ENCODE results near the gene BSG. TPM values are rescaled to one million over a fixed set of nuclear protein-coding genes. Genes with fewer than 3 reads are reported as not detected.

The BSG gene
- total RNA-seq, 4 donors from 2014 or later: 304 to 416 (median 362) TPM

DNA sequence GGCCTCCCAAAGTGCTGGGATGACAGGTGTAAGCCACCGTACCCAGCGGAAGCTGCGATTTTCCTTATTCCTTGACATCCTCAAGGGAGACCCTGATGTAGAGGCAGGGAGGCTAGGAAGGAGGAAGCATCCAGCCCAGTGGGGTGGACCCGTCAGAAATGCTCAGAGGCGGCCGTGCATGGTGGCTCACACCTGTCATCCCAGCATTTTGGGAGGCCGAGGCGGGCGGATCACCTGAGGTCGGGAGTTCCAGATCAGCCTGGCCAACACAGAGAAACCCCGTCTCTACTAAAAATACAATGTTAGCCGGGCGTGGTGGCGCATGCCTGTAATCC is 17.0 kb upstream of the BSG start:
- no peaks in the 10 kb centered on the region for H3K36me3 ChIP-seq
- no peak overlapping the region for H3K27ac ChIP-seq (replicated peaks in 1 of 4)
- H3K4me3 ChIP-seq: no peak overlapping the region
- peaks cover 0 to 14% (median 0%) of the 10 kb centered on the region in 4 donors for H3K27me3 ChIP-seq
- peaks cover 14 to 22% (median 16%) of the 10 kb centered on the region in 4 donors for H3K4me1 ChIP-seq
- no peaks in the 10 kb centered on the region for H3K9me3 ChIP-seq
- DNase-seq (ENCODE audit: extremely low spot score): no peak
- 94% methylated on average over 14 of the region's 14 CpGs for WGBS
- intact Hi-C loops (cut with DNase I): no loop called here
- TF ChIP-seq POLR2A (IDR thresholded peaks at IDR 0.05; ENCODE audit: low read depth) (no peak), EP300 (IDR thresholded peaks at IDR 0.05) (no peak)

DNA sequence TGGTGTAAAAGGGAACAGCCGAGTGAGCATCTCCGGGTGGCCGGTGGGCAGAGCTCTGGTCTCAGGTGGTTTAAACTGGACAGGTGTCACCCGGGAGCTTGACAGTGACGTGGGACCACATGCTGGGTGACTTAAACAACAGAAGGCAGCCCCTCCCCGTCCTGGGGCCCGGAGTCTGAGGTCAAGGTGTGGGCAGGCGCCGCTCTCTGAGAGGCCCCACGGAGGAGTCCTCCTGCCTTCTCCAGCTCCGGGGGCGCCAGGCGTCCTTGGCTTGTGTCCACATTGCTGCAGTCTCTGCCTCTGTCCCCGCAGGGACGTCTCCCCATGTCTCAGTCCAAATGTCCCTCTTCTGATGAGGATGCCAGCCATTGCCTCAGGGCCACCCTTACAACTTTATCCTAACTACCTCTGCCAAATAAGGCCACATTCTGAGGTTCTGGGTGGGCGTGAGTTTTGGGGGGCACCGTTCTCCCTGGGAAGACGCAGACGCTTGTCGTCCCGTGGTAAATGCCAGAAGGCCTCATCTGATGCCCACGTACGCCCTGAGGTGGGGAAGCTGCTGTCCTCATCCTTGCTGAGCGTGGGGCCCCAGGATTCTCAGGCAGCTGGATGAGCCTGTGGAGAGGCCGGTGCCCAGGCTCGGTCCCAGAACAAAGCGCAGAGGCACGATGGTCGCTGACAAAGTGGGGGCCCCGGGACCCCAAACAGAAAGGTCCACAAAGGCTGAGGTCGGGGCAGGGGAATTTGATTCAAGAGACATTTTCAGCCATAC is 15.6 kb upstream of the BSG start:
- Histone ChIP-seq H3K4me3 (no peak overlapping the region), H3K4me1 (peaks cover 9 to 22% (median 11%) of the 10 kb centered on the region in 4 donors), H3K9me3 (no peaks in the 10 kb centered on the region), H3K27ac (replicated peaks in 1 of 4) (no peak overlapping the region), H3K27me3 (peaks cover 0 to 5% (median 0%) of the 10 kb centered on the region in 4 donors), H3K36me3 (no peaks in the 10 kb centered on the region)
- intact Hi-C loops (cut with DNase I): no loop called here
- 87% methylated on average over 31 of the region's 31 CpGs for WGBS
- no peak for TF ChIP-seq EP300 (IDR thresholded peaks at IDR 0.05)
- TF ChIP-seq, protein P1, sequence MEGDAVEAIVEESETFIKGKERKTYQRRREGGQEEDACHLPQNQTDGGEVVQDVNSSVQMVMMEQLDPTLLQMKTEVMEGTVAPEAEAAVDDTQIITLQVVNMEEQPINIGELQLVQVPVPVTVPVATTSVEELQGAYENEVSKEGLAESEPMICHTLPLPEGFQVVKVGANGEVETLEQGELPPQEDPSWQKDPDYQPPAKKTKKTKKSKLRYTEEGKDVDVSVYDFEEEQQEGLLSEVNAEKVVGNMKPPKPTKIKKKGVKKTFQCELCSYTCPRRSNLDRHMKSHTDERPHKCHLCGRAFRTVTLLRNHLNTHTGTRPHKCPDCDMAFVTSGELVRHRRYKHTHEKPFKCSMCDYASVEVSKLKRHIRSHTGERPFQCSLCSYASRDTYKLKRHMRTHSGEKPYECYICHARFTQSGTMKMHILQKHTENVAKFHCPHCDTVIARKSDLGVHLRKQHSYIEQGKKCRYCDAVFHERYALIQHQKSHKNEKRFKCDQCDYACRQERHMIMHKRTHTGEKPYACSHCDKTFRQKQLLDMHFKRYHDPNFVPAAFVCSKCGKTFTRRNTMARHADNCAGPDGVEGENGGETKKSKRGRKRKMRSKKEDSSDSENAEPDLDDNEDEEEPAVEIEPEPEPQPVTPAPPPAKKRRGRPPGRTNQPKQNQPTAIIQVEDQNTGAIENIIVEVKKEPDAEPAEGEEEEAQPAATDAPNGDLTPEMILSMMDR (IDR thresholded peaks at IDR 0.05): no peak
- no peak for TF ChIP-seq POLR2A (IDR thresholded peaks at IDR 0.05; ENCODE audit: low read depth)
- TF ChIP-seq POLR2AphosphoS5 (IDR thresholded peaks at IDR 0.05): no peak
- no peak for DNase-seq (ENCODE audit: extremely low spot score)

DNA sequence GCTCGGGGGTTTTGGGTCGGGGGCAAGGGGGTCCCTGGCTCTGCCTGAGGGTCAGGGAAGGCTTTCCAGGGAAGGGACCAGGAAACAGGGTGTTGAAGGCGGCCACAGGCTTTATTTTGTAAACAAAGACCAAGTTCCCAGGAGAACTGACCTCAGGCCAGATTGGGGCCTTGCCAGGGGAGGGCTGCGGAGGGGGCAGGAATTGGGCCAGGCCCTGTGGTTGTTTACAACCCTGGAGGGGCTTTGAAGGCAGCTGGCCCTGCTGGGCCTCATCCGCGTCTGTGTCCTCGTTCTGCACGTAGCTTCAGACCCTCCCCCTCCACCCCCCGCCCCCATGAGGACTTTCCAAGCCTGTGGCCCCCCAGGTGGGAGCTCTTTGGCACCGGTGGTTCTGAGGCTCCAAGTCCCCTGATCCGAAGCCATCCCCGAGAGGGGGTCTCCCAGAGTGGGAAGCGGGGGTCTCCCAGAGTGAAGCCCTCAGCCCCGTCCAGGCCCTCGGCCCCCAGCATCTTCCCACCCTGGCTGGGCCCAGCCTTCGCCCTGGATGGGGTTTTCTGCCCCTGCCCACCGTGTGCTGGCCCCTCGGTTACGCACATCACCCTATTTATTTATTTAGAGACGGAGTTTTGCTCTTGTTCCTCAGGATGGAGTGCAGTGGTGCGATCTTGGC is 13.5 kb upstream of the BSG start:
- H3K4me1 ChIP-seq: peaks cover 9 to 22% (median 11%) of the 10 kb centered on the region in 4 donors

DNA sequence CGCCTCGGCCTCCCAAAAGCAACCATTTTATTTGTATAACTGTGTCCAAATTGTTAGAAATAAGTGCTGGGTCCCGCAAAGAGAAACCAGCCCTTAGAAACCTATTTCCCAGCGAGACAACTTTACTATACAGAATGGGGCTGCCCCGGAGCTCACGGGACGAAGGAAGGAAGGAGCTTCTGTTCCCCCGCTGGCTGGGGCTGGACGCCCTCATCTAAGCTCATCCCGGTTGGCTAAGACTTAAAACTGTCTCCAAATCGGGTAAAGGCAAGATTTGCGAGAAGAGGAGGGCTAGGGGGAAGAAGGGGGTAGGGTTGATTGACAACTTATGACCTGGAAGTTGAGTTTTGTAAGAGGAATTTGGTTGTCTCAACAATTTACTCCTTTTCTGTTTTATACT is 12.3 kb upstream of the BSG start:
- 82% methylated on average over 12 of the region's 12 CpGs for WGBS

More for the DNA sequence above, 13.5 kb upstream of the BSG start:
- Histone ChIP-seq H3K27ac (replicated peaks in 1 of 4) (no peak overlapping the region), H3K4me3 (no peak overlapping the region), H3K9me3 (no peaks in the 10 kb centered on the region), H3K36me3 (no peaks in the 10 kb centered on the region), H3K27me3 (peaks cover 0 to 3% (median 0%) of the 10 kb centered on the region in 4 donors)
- TF ChIP-seq EP300 (IDR thresholded peaks at IDR 0.05): no peak
- DNase-seq (ENCODE audit: extremely low spot score): no peak
- intact Hi-C loops (cut with DNase I): no loop called here
- WGBS: 66% methylated on average over 10 of the region's 21 CpGs

DNA sequence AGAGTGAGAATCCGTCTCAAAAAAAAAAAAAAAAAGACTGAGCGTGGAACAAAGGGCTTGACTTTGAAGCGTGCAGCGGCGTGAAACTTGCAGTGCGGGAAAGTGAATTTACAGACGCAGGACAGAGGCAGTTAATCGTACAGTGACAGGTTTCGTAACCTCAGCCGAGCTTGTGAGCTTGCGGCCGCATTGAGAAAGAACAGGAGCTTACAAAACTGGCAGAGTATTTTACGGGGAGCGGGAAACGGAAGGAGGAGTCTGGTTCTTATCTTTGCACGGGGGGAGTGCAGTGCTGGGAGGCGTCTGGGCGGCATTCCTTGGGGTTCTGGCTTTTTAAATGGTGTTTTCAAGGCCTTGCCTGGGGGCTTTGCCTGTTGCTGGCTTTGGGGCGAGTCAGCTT is 6.0 kb upstream of the BSG start:
- intact Hi-C loops (cut with DNase I): no loop called here
- H3K9me3 ChIP-seq: no peaks in the 10 kb centered on the region
- DNase-seq (ENCODE audit: extremely low spot score): no peak
- peaks cover 6 to 8% (median 7%) of the 10 kb centered on the region in 4 donors for H3K4me1 ChIP-seq
- no peaks in the 10 kb centered on the region for H3K27me3 ChIP-seq
- WGBS: 36% methylated on average over 19 of the region's 19 CpGs
- no peaks in the 10 kb centered on the region for H3K36me3 ChIP-seq
- peak overlapping the region in 3 of 4 donors; percentile 44 to 59 (median 45) for H3K27ac ChIP-seq (replicated peaks in 1 of 4)
- TF ChIP-seq POLR2AphosphoS5 (IDR thresholded peaks at IDR 0.05) (peak; percentile 67 to 68), EP300 (IDR thresholded peaks at IDR 0.05) (no peak)
- no peak overlapping the region for H3K4me3 ChIP-seq

More for the DNA sequence above, 12.3 kb upstream of the BSG start:
- Histone ChIP-seq H3K4me3 (no peak overlapping the region), H3K4me1 (peaks cover 9 to 22% (median 11%) of the 10 kb centered on the region in 4 donors), H3K27ac (replicated peaks in 1 of 4) (no peak overlapping the region), H3K27me3 (peaks cover 0 to 3% (median 0%) of the 10 kb centered on the region in 4 donors), H3K36me3 (no peaks in the 10 kb centered on the region), H3K9me3 (no peaks in the 10 kb centered on the region)
- TF ChIP-seq, protein P1 (IDR thresholded peaks at IDR 0.05): no peak
- TF ChIP-seq POLR2A (IDR thresholded peaks at IDR 0.05; ENCODE audit: low read depth) (no peak), POLR2AphosphoS5 (IDR thresholded peaks at IDR 0.05) (no peak), EP300 (IDR thresholded peaks at IDR 0.05) (no peak)
- no peak for DNase-seq (ENCODE audit: extremely low spot score)
- intact Hi-C loops (cut with DNase I): no loop called here

DNA sequence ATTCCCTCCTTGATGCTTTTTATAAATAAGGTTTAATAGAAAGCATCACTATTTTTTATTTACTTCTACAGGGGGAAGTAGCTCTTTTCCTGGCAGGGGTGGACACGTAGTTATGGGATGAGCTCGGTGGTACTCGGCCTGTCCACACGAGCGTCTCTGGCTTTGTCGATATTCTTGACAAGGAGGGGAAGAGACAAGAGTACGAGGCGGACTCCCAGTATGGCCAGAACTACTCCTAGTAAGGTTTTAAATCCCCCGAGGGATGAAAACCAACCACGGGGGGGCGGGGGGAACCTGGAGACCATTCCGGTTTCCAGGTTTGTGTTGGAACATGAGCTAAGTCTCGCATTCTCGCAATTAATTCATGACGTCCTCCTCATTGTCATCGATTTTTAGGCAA is 5.6 kb upstream of the BSG start:
- Histone ChIP-seq H3K27me3 (no peaks in the 10 kb centered on the region), H3K27ac (replicated peaks in 1 of 4) (peak overlapping the region in 3 of 4 donors; percentile 44 to 59 (median 45)), H3K9me3 (no peaks in the 10 kb centered on the region), H3K4me3 (no peak overlapping the region), H3K4me1 (peaks cover 9 to 12% (median 11%) of the 10 kb centered on the region in 4 donors), H3K36me3 (no peaks in the 10 kb centered on the region)
- no peak for TF ChIP-seq POLR2A (IDR thresholded peaks at IDR 0.05; ENCODE audit: low read depth)
- TF ChIP-seq POLR2AphosphoS5 (IDR thresholded peaks at IDR 0.05): no peak
- TF ChIP-seq EP300 (IDR thresholded peaks at IDR 0.05): no peak
- TF ChIP-seq, protein P1 (IDR thresholded peaks at IDR 0.05): no peak
- intact Hi-C loops (cut with DNase I): no loop called here
- no peak for DNase-seq (ENCODE audit: extremely low spot score)
- 66% methylated on average over 16 of the region's 16 CpGs for WGBS

All from esophagus muscularis mucosa (tissue), 4 donors.